ENCODE results near the gene FAM162A.

The FAM162A gene

DNA sequence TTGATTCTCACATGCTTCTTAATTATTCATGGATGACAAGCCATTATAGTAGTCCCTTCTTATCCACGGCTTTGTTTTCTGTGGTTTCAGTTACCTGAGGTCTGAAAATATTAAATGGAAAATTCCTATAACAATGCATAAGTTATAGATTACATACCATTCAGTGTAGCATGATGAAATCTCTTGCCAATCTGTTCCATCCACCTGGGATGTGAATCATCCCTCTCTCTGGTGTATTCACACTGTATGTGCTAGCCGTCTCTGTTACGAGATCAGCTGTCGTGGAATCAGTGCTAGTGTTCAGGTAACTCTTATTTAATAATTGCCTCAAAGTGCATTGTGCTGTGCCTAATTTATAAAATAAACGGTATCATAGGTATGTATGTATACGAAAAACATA lies 26.7 kb downstream of the FAM162A start:
- Histone ChIP-seq H3K4me3 (ENCODE audit: low read depth, low read length, poor library complexity, severe bottlenecking) (no peak overlapping the region), H3F3A (ENCODE audit: insufficient read depth, low read length) (peaks cover 7% of the 10 kb centered on the region; the same call in 1 of the 2 replicates), H2AFZ (ENCODE audit: low read length) (no peak overlapping the region), H4K20me1 (ENCODE audit: insufficient read depth, low read length) (no peaks in the 10 kb centered on the region), H3K27ac (ENCODE audit: low read depth, low read length, poor library complexity, severe bottlenecking) (no peak overlapping the region), H3K9me3 (ENCODE audit: low read length) (no peaks in the 10 kb centered on the region), H3K4me1 (ENCODE audit: insufficient read depth, low read length, severe bottlenecking) (peaks cover 45% of the 10 kb centered on the region), H3K27me3 (ENCODE audit: insufficient read depth, low read length) (no peaks in the 10 kb centered on the region), H3K9me2 (ENCODE audit: low read depth, low read length) (no peaks in the 10 kb centered on the region), H3K4me2 (ENCODE audit: low read length) (no peak overlapping the region), H3K36me3 (ENCODE audit: insufficient read depth, low read length) (peaks cover 83% of the 10 kb centered on the region; the same call in 1 of the 2 replicates), H3K9ac (ENCODE audit: low read length) (no peak overlapping the region), H3K79me2 (ENCODE audit: insufficient read depth, low read length) (peaks cover 9% of the 10 kb centered on the region)
- no peak for TF ChIP-seq EZH2 (IDR thresholded peaks at IDR 0.05; ENCODE audit: borderline replicate concordance, low read length)
- TF ChIP-seq, protein P1, sequence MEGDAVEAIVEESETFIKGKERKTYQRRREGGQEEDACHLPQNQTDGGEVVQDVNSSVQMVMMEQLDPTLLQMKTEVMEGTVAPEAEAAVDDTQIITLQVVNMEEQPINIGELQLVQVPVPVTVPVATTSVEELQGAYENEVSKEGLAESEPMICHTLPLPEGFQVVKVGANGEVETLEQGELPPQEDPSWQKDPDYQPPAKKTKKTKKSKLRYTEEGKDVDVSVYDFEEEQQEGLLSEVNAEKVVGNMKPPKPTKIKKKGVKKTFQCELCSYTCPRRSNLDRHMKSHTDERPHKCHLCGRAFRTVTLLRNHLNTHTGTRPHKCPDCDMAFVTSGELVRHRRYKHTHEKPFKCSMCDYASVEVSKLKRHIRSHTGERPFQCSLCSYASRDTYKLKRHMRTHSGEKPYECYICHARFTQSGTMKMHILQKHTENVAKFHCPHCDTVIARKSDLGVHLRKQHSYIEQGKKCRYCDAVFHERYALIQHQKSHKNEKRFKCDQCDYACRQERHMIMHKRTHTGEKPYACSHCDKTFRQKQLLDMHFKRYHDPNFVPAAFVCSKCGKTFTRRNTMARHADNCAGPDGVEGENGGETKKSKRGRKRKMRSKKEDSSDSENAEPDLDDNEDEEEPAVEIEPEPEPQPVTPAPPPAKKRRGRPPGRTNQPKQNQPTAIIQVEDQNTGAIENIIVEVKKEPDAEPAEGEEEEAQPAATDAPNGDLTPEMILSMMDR (IDR thresholded peaks at IDR 0.05; ENCODE audit: low read length) = no peak

DNA sequence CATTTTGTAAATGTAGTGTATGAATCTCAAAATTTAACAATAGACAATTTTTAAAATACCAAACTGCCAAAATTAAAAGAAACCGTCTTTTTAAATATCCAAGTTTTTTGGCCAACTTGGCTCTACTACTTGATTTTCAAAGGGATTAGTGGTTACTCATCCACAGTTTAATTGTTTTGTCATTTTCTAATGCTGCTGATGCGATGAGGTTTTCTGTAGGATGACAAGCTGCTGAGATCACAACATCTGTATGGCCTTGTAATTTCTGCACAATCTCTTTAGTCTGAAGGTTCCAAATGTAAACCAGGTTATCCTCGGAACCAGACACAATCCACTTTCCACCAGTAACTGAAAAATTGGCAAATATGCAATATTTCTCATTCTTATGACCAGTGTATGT lies 30.4 kb downstream of the FAM162A start:
- no peaks in the 10 kb centered on the region for H3K9me2 ChIP-seq (ENCODE audit: low read depth, low read length)
- H3K4me2 ChIP-seq (ENCODE audit: low read length) = peak overlapping the region; percentile 99
- peak overlapping the region; percentile 84 for H3K4me3 ChIP-seq (ENCODE audit: low read depth, low read length, poor library complexity, severe bottlenecking)
- no peak overlapping the region for H2AFZ ChIP-seq (ENCODE audit: low read length)
- TF ChIP-seq, protein P1 (IDR thresholded peaks at IDR 0.05; ENCODE audit: low read length) = no peak
- TF ChIP-seq EZH2 (IDR thresholded peaks at IDR 0.05; ENCODE audit: borderline replicate concordance, low read length) = no peak
- no peaks in the 10 kb centered on the region for H3K27me3 ChIP-seq (ENCODE audit: insufficient read depth, low read length)
- H3K9ac ChIP-seq (ENCODE audit: low read length) = peak overlapping the region; percentile 89; the same call in 1 of the 2 replicates
- no peaks in the 10 kb centered on the region for H3K9me3 ChIP-seq (ENCODE audit: low read length)
- peaks cover 9% of the 10 kb centered on the region for H3K79me2 ChIP-seq (ENCODE audit: insufficient read depth, low read length)
- peaks cover 8% of the 10 kb centered on the region; the same call in 1 of the 2 replicates for H3F3A ChIP-seq (ENCODE audit: insufficient read depth, low read length)
- peaks cover 52% of the 10 kb centered on the region for H3K4me1 ChIP-seq (ENCODE audit: insufficient read depth, low read length, severe bottlenecking)
- H3K36me3 ChIP-seq (ENCODE audit: insufficient read depth, low read length) = peaks cover 51% of the 10 kb centered on the region; the same call in 1 of the 2 replicates
- no peaks in the 10 kb centered on the region for H4K20me1 ChIP-seq (ENCODE audit: insufficient read depth, low read length)
- H3K27ac ChIP-seq (ENCODE audit: low read depth, low read length, poor library complexity, severe bottlenecking) = peak overlapping the region; percentile 91

DNA sequence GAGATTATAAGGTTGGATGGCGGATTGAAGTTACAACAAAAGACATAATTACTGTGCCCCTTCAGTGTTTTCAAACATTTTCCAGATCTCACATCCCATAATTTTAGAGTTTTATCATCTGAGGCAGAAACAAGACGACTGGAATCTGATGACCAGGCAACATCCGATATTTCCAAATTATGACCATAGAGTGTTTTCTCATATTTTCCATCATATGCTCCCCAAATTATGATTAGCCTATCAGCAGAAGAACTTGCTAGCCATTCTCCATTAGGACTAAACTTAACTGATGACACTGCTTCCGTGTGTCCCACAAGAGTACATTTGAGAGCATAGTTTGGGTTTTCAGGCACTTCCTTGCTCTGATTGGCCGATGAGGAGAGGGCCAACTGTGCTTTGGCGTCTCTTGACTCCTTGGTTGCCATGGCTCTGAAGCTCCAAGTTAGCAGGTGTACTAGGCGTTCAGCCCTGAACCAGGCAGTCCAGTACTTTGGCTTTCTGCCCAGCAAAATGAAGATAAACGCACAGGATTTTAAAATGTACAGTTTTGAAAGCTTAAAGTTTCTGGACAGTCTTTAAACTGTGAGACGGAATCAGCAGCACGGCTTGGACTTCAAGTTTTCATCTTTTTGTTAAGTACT lies 31.2 kb downstream of the FAM162A start:
- no peaks in the 10 kb centered on the region for H4K20me1 ChIP-seq (ENCODE audit: insufficient read depth, low read length)
- no peak overlapping the region for H2AFZ ChIP-seq (ENCODE audit: low read length)
- no peaks in the 10 kb centered on the region for H3K9me2 ChIP-seq (ENCODE audit: low read depth, low read length)
- peaks cover 44% of the 10 kb centered on the region for H3K4me1 ChIP-seq (ENCODE audit: insufficient read depth, low read length, severe bottlenecking)
- H3K4me3 ChIP-seq (ENCODE audit: low read depth, low read length, poor library complexity, severe bottlenecking) = peak overlapping the region; percentile 84
- H3K9ac ChIP-seq (ENCODE audit: low read length) = peak overlapping the region; percentile 89
- peaks cover 8% of the 10 kb centered on the region; the same call in 1 of the 2 replicates for H3F3A ChIP-seq (ENCODE audit: insufficient read depth, low read length)
- TF ChIP-seq, protein P1 (IDR thresholded peaks at IDR 0.05; ENCODE audit: low read length) = no peak
- no peak for TF ChIP-seq EZH2 (IDR thresholded peaks at IDR 0.05; ENCODE audit: borderline replicate concordance, low read length)
- H3K4me2 ChIP-seq (ENCODE audit: low read length) = peak overlapping the region; percentile 99
- no peaks in the 10 kb centered on the region for H3K9me3 ChIP-seq (ENCODE audit: low read length)
- peaks cover 43% of the 10 kb centered on the region; the same call in 1 of the 2 replicates for H3K36me3 ChIP-seq (ENCODE audit: insufficient read depth, low read length)
- no peaks in the 10 kb centered on the region for H3K27me3 ChIP-seq (ENCODE audit: insufficient read depth, low read length)
- peak overlapping the region; percentile 91 for H3K27ac ChIP-seq (ENCODE audit: low read depth, low read length, poor library complexity, severe bottlenecking)
- peaks cover 9% of the 10 kb centered on the region for H3K79me2 ChIP-seq (ENCODE audit: insufficient read depth, low read length)

All from OCI-LY1 (cell line).